ENCODE measurements around the gene PTCD2.

GRCh38 chr5:72351376-72351775 lies 31.2 kb downstream of the PTCD2 start:
- TF ChIP-seq POLR2AphosphoS5 (IDR thresholded peaks at IDR 0.05) (no peak), POLR2A (IDR thresholded peaks at IDR 0.05; ENCODE audit: low read depth) (no peak), EP300 (IDR thresholded peaks at IDR 0.05) (no peak)
- TF ChIP-seq, protein P1, sequence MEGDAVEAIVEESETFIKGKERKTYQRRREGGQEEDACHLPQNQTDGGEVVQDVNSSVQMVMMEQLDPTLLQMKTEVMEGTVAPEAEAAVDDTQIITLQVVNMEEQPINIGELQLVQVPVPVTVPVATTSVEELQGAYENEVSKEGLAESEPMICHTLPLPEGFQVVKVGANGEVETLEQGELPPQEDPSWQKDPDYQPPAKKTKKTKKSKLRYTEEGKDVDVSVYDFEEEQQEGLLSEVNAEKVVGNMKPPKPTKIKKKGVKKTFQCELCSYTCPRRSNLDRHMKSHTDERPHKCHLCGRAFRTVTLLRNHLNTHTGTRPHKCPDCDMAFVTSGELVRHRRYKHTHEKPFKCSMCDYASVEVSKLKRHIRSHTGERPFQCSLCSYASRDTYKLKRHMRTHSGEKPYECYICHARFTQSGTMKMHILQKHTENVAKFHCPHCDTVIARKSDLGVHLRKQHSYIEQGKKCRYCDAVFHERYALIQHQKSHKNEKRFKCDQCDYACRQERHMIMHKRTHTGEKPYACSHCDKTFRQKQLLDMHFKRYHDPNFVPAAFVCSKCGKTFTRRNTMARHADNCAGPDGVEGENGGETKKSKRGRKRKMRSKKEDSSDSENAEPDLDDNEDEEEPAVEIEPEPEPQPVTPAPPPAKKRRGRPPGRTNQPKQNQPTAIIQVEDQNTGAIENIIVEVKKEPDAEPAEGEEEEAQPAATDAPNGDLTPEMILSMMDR (IDR thresholded peaks at IDR 0.05): no peak

Measured in esophagus muscularis mucosa (tissue), 4 donors.